T-helper 1 cell (primary cell): ENCODE measurements around the gene STAT4.

Experiments used
- DNase-seq, 5 donors: peaks; one replicate each; pipeline ENCODE4 v3.0.0-alpha.2; 2012 to 2020

The STAT4 gene

GRCh38 chr2:190988910-190989309 is 161.9 kb downstream of the STAT4 start:
- DNase-seq = no peak

- DNase-seq = no peak
Measured at GRCh38 chr2:190987938-190988337, 162.9 kb downstream of the STAT4 start.

DNA sequence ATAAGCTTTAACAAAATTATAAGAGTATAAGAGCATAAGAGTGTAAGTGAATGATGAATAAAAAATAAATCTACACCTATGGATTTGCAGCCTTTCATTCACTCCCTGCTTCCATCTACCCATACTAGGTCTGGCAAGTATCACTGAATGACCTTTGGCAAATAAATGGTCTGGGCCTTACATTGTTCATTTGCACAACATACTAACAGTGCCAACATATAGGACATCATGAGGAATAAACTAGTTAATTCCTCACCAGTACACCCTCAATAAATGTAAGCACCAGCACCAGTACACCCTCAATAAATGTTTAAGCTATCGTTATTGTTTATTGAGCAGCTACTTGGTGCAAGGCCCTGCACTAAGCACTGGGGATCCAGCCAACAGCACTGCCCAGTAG is 163.7 kb downstream of the STAT4 start:
- no peak for DNase-seq

DNA sequence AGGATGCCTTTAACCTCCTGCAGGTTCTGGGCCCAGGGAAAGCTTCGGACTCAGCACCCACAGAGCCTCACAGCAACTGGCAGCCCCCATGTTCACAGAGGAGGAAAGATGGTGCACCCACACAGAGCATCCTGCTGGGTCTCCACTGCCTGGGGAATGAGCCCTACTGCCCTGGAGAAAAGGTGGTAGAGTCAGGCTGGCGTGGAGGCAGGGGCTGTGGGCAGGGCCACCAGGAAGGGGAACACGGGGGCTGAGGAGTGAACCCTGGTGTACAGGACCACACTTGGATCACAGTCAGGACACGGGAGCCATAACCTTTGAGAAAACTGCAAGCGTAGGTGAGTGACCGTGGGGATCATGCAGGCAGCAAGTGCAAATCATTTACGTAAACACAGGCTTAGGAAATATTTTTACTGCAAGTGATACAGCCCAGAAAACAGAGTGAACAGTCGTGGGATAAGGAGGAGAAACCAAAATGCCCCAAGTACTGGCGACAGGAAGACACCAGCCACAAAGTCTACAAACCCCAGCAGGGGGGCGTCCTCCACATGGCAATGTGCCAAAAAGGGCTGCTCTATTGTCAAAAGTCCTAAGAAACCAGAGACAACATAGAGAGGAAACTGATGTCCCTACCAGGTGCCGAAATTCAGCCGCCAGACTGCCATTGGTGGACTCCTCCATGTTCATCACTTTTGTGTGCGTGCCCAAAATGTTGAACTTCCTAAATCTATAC is 164.4 kb downstream of the STAT4 start:
- DNase-seq = no peak

DNA sequence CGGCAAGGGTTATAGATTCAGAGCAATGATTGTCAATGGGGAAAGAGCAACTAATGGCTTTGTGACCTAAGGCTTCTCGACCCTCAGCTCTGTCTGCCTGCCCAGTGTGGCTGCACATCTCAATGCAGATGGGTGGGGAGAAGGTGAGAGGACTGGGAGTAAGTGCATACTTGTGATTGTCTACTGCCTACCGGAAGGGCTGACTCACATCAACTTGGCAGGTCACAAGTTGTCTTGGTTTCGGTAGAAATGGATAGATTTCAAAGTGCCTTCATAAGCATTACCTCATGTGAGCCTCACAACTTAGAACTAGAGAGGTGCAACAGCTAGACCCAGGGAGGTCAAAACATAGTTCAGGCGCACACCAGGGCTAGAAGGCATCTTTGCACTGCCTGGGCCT is 166.2 kb downstream of the STAT4 start:
- peak in 1 of 5 donors; percentile 62 for DNase-seq

GRCh38 chr2:190982262-190983034 is 168.3 kb downstream of the STAT4 start:
- no peak for DNase-seq

DNA sequence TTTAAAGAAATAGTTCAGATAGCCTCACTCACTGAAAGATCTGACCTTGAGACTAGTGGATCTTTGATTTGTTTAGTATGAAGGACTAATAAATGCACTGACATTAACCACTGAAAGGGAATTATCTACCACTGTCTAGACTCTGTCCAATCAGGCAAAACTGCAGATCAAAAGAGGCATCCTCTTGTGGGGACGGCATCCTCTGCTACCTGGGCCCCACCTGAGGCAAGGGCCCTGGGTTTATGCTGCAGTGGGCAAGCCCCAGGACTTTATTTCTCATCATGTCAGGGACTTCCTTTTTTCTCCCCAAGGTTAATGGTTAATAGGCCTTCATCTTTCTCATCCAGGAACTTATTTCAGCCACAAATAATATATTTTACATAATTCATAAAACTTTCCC is 169.1 kb downstream of the STAT4 start:
- no peak for DNase-seq

- DNase-seq = no peak
Measured at GRCh38 chr2:190981333-190981732, 169.5 kb downstream of the STAT4 start.

- no peak for DNase-seq
Measured at GRCh38 chr2:190980630-190981209, 170.1 kb downstream of the STAT4 start.

- no peak for DNase-seq
Measured at GRCh38 chr2:190979906-190980629, 170.7 kb downstream of the STAT4 start.
